Lung (tissue), 12 donors: ENCODE data around the gene PTGES2. TPM values are rescaled to one million over a fixed set of nuclear protein-coding genes. Genes with fewer than 3 reads are reported as not detected.
A peak's percentile ranks its signal among the peaks of the same experiment; 100 is the strongest.
"Not testable (repeated sequence)": the region's sequence is repeated elsewhere in the genome, so short reads cannot be mapped to it uniquely, and the experiment has no call there.

Experiments used
- ATAC-seq: fragments of 200-7000 bp; cut with Tn5 transposase; one replicate; pipeline ENCODE4 v1.9.1; 2020; ENCODE audit warnings: moderate number of reproducible peaks; ENCODE audit not compliant: insufficient read depth, low FRiP score
- DNase-seq, 3 donors: peaks; one replicate each; pipeline ENCODE4 v3.0.0-alpha.2; 2013 to 2017
- H3K27ac ChIP-seq, 2 donors: one replicate each; pipeline ENCODE4 v1.5.1; 2013; ENCODE audit warnings: mild to moderate bottlenecking in 2 of 2, moderate library complexity in 2 of 2, control low read depth in 1 of 2, inconsistent platforms in 1 of 2, low read depth in 1 of 2, low read length in 1 of 2
- H3K27me3 ChIP-seq, 3 donors: one replicate each; pipeline ENCODE4 v1.5.1; 2013; ENCODE audit warnings: low read length in 2 of 3; ENCODE audit not compliant: control insufficient read depth in 3 of 3, insufficient read depth in 3 of 3
- H3K36me3 ChIP-seq, 4 donors: one replicate each; pipeline ENCODE4 v1.5.1; 2013; ENCODE audit warnings: low read length in 4 of 4, mild to moderate bottlenecking in 1 of 4, moderate library complexity in 1 of 4; ENCODE audit not compliant: control insufficient read depth in 4 of 4, insufficient read depth in 4 of 4
- H3K4me1 ChIP-seq, 5 donors: one replicate each; pipeline ENCODE4 v1.5.1; 2013; ENCODE audit warnings: low read length in 5 of 5, mild to moderate bottlenecking in 2 of 5, moderate library complexity in 1 of 5; ENCODE audit not compliant: control insufficient read depth in 5 of 5, insufficient read depth in 5 of 5
- H3K4me3 ChIP-seq: one replicate; pipeline ENCODE4 v1.5.1; 2013; ENCODE audit warnings: mild to moderate bottlenecking, control low read depth, moderate library complexity
- H3K9ac ChIP-seq, 2 donors: one replicate each; pipeline ENCODE4 v1.5.1; 2013; ENCODE audit warnings: low read length in 2 of 2, control low read depth in 1 of 2; ENCODE audit not compliant: insufficient read depth in 1 of 2
- H3K9me3 ChIP-seq, 4 donors: one replicate each; pipeline ENCODE4 v1.5.1; 2013; ENCODE audit warnings: low read length in 3 of 4, mild to moderate bottlenecking in 1 of 4, moderate library complexity in 1 of 4; ENCODE audit not compliant: control insufficient read depth in 4 of 4, insufficient read depth in 3 of 4
- CTCF ChIP-seq: IDR thresholded peaks from 2 replicates; pipeline ENCODE4 v1.5.1; 2012; ENCODE audit warnings: mild to moderate bottlenecking; ENCODE audit errors: control extremely low read depth, extremely low read depth
- WGBS, 2 donors: extraction: QIAGEN DNeasy Blood & Tissue Kit; methylation state at CpG; one replicate each; pipeline ENCODE4 v1.1.7; 2013; 5-methylcytosine and 5-hydroxymethylcytosine counted together
- polyA plus RNA-seq, 2 donors: library from polyadenylated mRNA; stranded (reverse); fragments of 200-250 nt; gene quantifications; one replicate each; pipeline ENCODE4 v1.2.1, GENCODE V29; 2013
- total RNA-seq, 2 donors: library from RNA; depleted of rRNA in 1 of 2; stranded (reverse); fragments of >200 nt in 1 of 2; gene quantifications; one replicate each; pipeline ENCODE4 v1.2.1, GENCODE V29; 2014 to 2021
- donor health status: control.
- donor health status: control.
- donor health status: Bipolar disorder and iron deficiency.
- donor health status: healthy.
- donor health status: DM: yes; HTN: yes; CAD: no.

The PTGES2 gene
- total and polyA plus RNA-seq, 4 donors: 42.0 to 66.8 (median 54.7) TPM

GRCh38 chr9:128115187-128116103, 12.1 kb downstream of the PTGES2 start:
- H3K27ac ChIP-seq: no peak overlapping the region
- H3K4me1 ChIP-seq: peaks cover 0 to 7% (median 0%) of the 10 kb centered on the region in 5 donors
- H3K36me3 ChIP-seq: peaks cover 0 to 6% (median 0%) of the 10 kb centered on the region in 4 donors
- DNase-seq (peak in 1 of 3 donors; percentile 47), ATAC-seq (no peak)
- H3K9me3 ChIP-seq: peaks cover 0 to 3% (median 0%) of the 10 kb centered on the region in 4 donors
- WGBS, 2 donors: 82 to 85% methylated on average over 26 of the region's 26 CpGs
- H3K4me3 ChIP-seq: no peak overlapping the region
- H3K27me3 ChIP-seq: no peaks in the 10 kb centered on the region
- no peak overlapping the region for H3K9ac ChIP-seq
- TF ChIP-seq CTCF: no peak

- TF ChIP-seq CTCF: no peak
- DNase-seq (no peak), ATAC-seq (no peak)
- 86 to 94% methylated on average over 24 to 29 of the region's 29 CpGs for WGBS, 2 donors
- Histone ChIP-seq H3K27ac (no peak overlapping the region), H3K4me1 (peaks cover 0 to 7% (median 0%) of the 10 kb centered on the region in 5 donors), H3K4me3 (no peak overlapping the region), H3K9ac (no peak overlapping the region), H3K27me3 (no peaks in the 10 kb centered on the region), H3K36me3 (peaks cover 0 to 2% (median under 1%) of the 10 kb centered on the region in 4 donors), H3K9me3 (peaks cover 0 to 3% (median 0%) of the 10 kb centered on the region in 4 donors)
Measured at GRCh38 chr9:128114326-128115186, 13.0 kb downstream of the PTGES2 start.

GRCh38 chr9:128113526-128114325, 13.8 kb downstream of the PTGES2 start:
- DNase-seq (no peak), ATAC-seq (no peak)
- no peak overlapping the region for H3K4me3 ChIP-seq
- 92 to 96% methylated on average over 11 to 12 of the region's 12 CpGs for whole genome bisulfite sequencing, 2 donors
- H3K27me3 ChIP-seq: no peaks in the 10 kb centered on the region
- H3K36me3 ChIP-seq: peaks cover 0 to 6% (median 2%) of the 10 kb centered on the region in 4 donors
- TF ChIP-seq CTCF: no peak
- no peak overlapping the region for H3K9ac ChIP-seq
- H3K27ac ChIP-seq: no peak overlapping the region
- peaks cover 0 to 7% (median 0%) of the 10 kb centered on the region in 5 donors for H3K4me1 ChIP-seq
- peaks cover 0 to 3% (median 0%) of the 10 kb centered on the region in 4 donors for H3K9me3 ChIP-seq

GRCh38 chr9:128111726-128112125, 15.8 kb downstream of the PTGES2 start:
- not testable (repeated sequence) for H3K27me3 ChIP-seq, ATAC-seq, H3K4me3 ChIP-seq, H3K9ac ChIP-seq, DNase-seq, H3K27ac ChIP-seq, H3K9me3 ChIP-seq, H3K4me1 ChIP-seq
- 85 to 91% methylated on average over 12 of the region's 12 CpGs for WGBS, 2 donors
- peaks cover 3 to 25% (median 12%) of the 10 kb centered on the region in 4 donors for H3K36me3 ChIP-seq
